HUES64 (cell line): ENCODE data around the gene SNCAIP.
"Not testable (repeated sequence)": the region's sequence is repeated elsewhere in the genome, so short reads cannot be mapped to it uniquely, and the experiment has no call there.

Experiments
- H3K27ac ChIP-seq: 2 replicates; pipeline ENCODE4 v1.7.0; 2013; ENCODE audit warnings: low read depth, low read length, inconsistent platforms
- H3K27me3 ChIP-seq: 2 replicates; pipeline ENCODE4 v1.6.1; 2013; ENCODE audit warnings: mild to moderate bottlenecking, low read length; ENCODE audit not compliant: insufficient read depth
- H3K36me3 ChIP-seq: 2 replicates; pipeline ENCODE4 v1.6.1; 2013; ENCODE audit warnings: mild to moderate bottlenecking, low read length; ENCODE audit not compliant: insufficient read depth
- H3K4me1 ChIP-seq: 2 replicates; pipeline ENCODE4 v1.6.1; 2013; ENCODE audit warnings: mild to moderate bottlenecking, low read length, moderate library complexity; ENCODE audit not compliant: insufficient read depth
- H3K4me3 ChIP-seq: 2 replicates; pipeline ENCODE4 v1.5.1; 2013; ENCODE audit warnings: mild to moderate bottlenecking, low read length, moderate library complexity
- H3K9ac ChIP-seq: 2 replicates; pipeline ENCODE4 v1.6.1; 2013; ENCODE audit warnings: mild to moderate bottlenecking, low read depth, low read length
- H3K9me3 ChIP-seq: 2 replicates; pipeline ENCODE4 v1.6.1; 2013; ENCODE audit warnings: low read depth, low read length; ENCODE audit not compliant: insufficient read depth
- WGBS: fragments of 150-250, 120-280 bp; methylation state at CpG from one replicate; pipeline ENCODE4 v1.1.7; 2013; ENCODE audit warnings: missing lambda C conversion rate; 5-methylcytosine and 5-hydroxymethylcytosine counted together

The SNCAIP gene

GRCh38 chr5:122486616-122487015 lies 174.6 kb downstream of the SNCAIP start:
- not testable (repeated sequence) for H3K9me3 ChIP-seq, H3K9ac ChIP-seq, H3K27me3 ChIP-seq, H3K36me3 ChIP-seq, H3K4me3 ChIP-seq, H3K4me1 ChIP-seq, H3K27ac ChIP-seq
- 96% methylated on average over 6 of the region's 6 CpGs for WGBS

GRCh38 chr5:122490718-122491117 lies 178.7 kb downstream of the SNCAIP start:
- 77% methylated on average over 5 of the region's 5 CpGs for WGBS
- H3K4me1 ChIP-seq, result no peaks in the 10 kb centered on the region
- no peak overlapping the region for H3K27ac ChIP-seq
- H3K36me3 ChIP-seq, result no peaks in the 10 kb centered on the region
- no peak overlapping the region for H3K9ac ChIP-seq
- H3K9me3 ChIP-seq, result no peaks in the 10 kb centered on the region
- H3K27me3 ChIP-seq, result no peaks in the 10 kb centered on the region
- H3K4me3 ChIP-seq, result no peak overlapping the region

- Histone ChIP-seq H3K27ac (no peak overlapping the region), H3K4me1 (no peaks in the 10 kb centered on the region), H3K9ac (no peak overlapping the region), H3K4me3 (no peak overlapping the region), H3K9me3 (no peaks in the 10 kb centered on the region), H3K27me3 (no peaks in the 10 kb centered on the region), H3K36me3 (no peaks in the 10 kb centered on the region)
- WGBS, result 44% methylated on average over 2 of the region's 3 CpGs
These were observed 180.6 kb downstream of the SNCAIP start for GRCh38 chr5:122492675-122493074.

GRCh38 chr5:122493091-122494021 lies 181.3 kb downstream of the SNCAIP start:
- no peaks in the 10 kb centered on the region for H3K27me3 ChIP-seq
- no peak overlapping the region for H3K27ac ChIP-seq
- H3K4me1 ChIP-seq, result 0 out of 2 replicates have a peak, but pooled peaks cover 2% of the 10 kb centered on the region
- no peaks in the 10 kb centered on the region for H3K36me3 ChIP-seq
- WGBS, result 76% methylated on average over 9 of the region's 9 CpGs
- H3K4me3 ChIP-seq, result no peak overlapping the region
- no peak overlapping the region for H3K9ac ChIP-seq
- H3K9me3 ChIP-seq, result no peaks in the 10 kb centered on the region

- WGBS, result 96% methylated on average over 4 of the region's 4 CpGs
These were observed 182.1 kb downstream of the SNCAIP start for GRCh38 chr5:122494109-122494508.

GRCh38 chr5:122498163-122498562 lies 186.1 kb downstream of the SNCAIP start:
- H3K9ac ChIP-seq, result no peak overlapping the region
- no peak overlapping the region; the same call in 1 of the 2 replicates for H3K27ac ChIP-seq
- no peak overlapping the region for H3K4me3 ChIP-seq
- H3K9me3 ChIP-seq, result no peaks in the 10 kb centered on the region
- H3K4me1 ChIP-seq, result peaks cover 11% of the 10 kb centered on the region; the same call in 1 of the 2 replicates
- H3K36me3 ChIP-seq, result no peaks in the 10 kb centered on the region
- no peaks in the 10 kb centered on the region for H3K27me3 ChIP-seq
- WGBS, result 15% methylated on average over 2 of the region's 2 CpGs

More at GRCh38 chr5:122494109-122494508, 182.1 kb downstream of the SNCAIP start:
- Histone ChIP-seq H3K27ac (no peak overlapping the region), H3K9ac (no peak overlapping the region), H3K4me3 (no peak overlapping the region), H3K27me3 (no peaks in the 10 kb centered on the region), H3K36me3 (no peaks in the 10 kb centered on the region), H3K9me3 (no peaks in the 10 kb centered on the region), H3K4me1 (0 out of 2 replicates have a peak, but pooled peaks cover 6% of the 10 kb centered on the region)

GRCh38 chr5:122499585-122499984 lies 187.5 kb downstream of the SNCAIP start:
- no peak overlapping the region for H3K27ac ChIP-seq
- H3K4me3 ChIP-seq, result no peak overlapping the region
- no peaks in the 10 kb centered on the region for H3K9me3 ChIP-seq
- H3K36me3 ChIP-seq, result no peaks in the 10 kb centered on the region
- no peaks in the 10 kb centered on the region for H3K27me3 ChIP-seq
- H3K9ac ChIP-seq, result no peak overlapping the region
- H3K4me1 ChIP-seq, result peaks cover 11% of the 10 kb centered on the region; the same call in 1 of the 2 replicates

GRCh38 chr5:122500245-122501088 lies 188.4 kb downstream of the SNCAIP start:
- WGBS, result 52% methylated on average over 12 of the region's 12 CpGs
- Histone ChIP-seq H3K9me3 (no peaks in the 10 kb centered on the region), H3K9ac (no peak overlapping the region), H3K4me1 (peaks cover 11% of the 10 kb centered on the region; the same call in 1 of the 2 replicates), H3K27me3 (no peaks in the 10 kb centered on the region), H3K36me3 (no peaks in the 10 kb centered on the region), H3K27ac (no peak overlapping the region), H3K4me3 (no peak overlapping the region)

GRCh38 chr5:122501089-122501435 lies 189.0 kb downstream of the SNCAIP start:
- Histone ChIP-seq H3K4me3 (no peak overlapping the region), H3K9ac (no peak overlapping the region), H3K27me3 (no peaks in the 10 kb centered on the region), H3K27ac (no peak overlapping the region), H3K4me1 (peaks cover 11% of the 10 kb centered on the region; the same call in 1 of the 2 replicates), H3K9me3 (no peaks in the 10 kb centered on the region), H3K36me3 (no peaks in the 10 kb centered on the region)
- WGBS, result 43% methylated on average over 2 of the region's 2 CpGs

GRCh38 chr5:122507045-122507444 lies 195.0 kb downstream of the SNCAIP start:
- no peak overlapping the region for H3K4me3 ChIP-seq
- no peak overlapping the region for H3K27ac ChIP-seq
- no peaks in the 10 kb centered on the region for H3K9me3 ChIP-seq
- no peaks in the 10 kb centered on the region for H3K4me1 ChIP-seq
- no peak overlapping the region for H3K9ac ChIP-seq
- H3K36me3 ChIP-seq, result no peaks in the 10 kb centered on the region
- 83% methylated on average over 1 of the region's 1 CpG for WGBS
- H3K27me3 ChIP-seq, result no peaks in the 10 kb centered on the region

- Histone ChIP-seq H3K9ac (no peak overlapping the region), H3K4me3 (no peak overlapping the region), H3K27ac (no peak overlapping the region), H3K4me1 (no peaks in the 10 kb centered on the region), H3K27me3 (no peaks in the 10 kb centered on the region), H3K36me3 (no peaks in the 10 kb centered on the region), H3K9me3 (no peaks in the 10 kb centered on the region)
- 92% methylated on average over 5 of the region's 5 CpGs for WGBS
These were observed 195.5 kb downstream of the SNCAIP start for GRCh38 chr5:122507581-122507980.
